CD8-positive, alpha-beta memory T cell (primary cell): ENCODE measurements around the gene UBASH3B. TPM values are rescaled to one million over a fixed set of nuclear protein-coding genes. Genes with fewer than 3 reads are reported as not detected.

ENCODE experiments used
- CTCF ChIA-PET: fragments of 350-600 bp; sonication (Branson Sonifier 250); formaldehyde crosslinking; loops from one replicate; lab custom pipeline; 2021; ENCODE audit warnings: antibody characterized with exemption; lab: Charles Lee
- POLR2A ChIA-PET: fragments of 350-600 bp; sonication (Branson Sonifier 250); formaldehyde crosslinking; loops from one replicate; lab custom pipeline; 2021; ENCODE audit warnings: antibody characterized with exemption; lab: Charles Lee
- DNase-seq, 5 donors: peaks; one replicate each; pipeline versions ENCODE4 v3.0.0 to v3.0.0-alpha.2; 2020 to 2022; ENCODE audit warnings: mixed read lengths in 1 of 5
- H3K27ac ChIP-seq: one replicate; pipeline ENCODE4 v1.7.0; 2013; ENCODE audit warnings: low read depth, mild to moderate bottlenecking, low read length, moderate library complexity
- H3K27me3 ChIP-seq: 2 replicates; pipeline ENCODE4 v1.7.0; 2013; ENCODE audit warnings: low read length, mild to moderate bottlenecking; ENCODE audit not compliant: insufficient read depth, poor library complexity, severe bottlenecking
- H3K36me3 ChIP-seq: 2 replicates; pipeline ENCODE4 v1.7.0; 2013; ENCODE audit warnings: mild to moderate bottlenecking, low read length, moderate library complexity; ENCODE audit not compliant: insufficient read depth
- H3K4me1 ChIP-seq: 2 replicates; pipeline ENCODE4 v1.7.0; 2013; ENCODE audit warnings: mild to moderate bottlenecking, low read length, moderate library complexity; ENCODE audit not compliant: insufficient read depth
- H3K4me3 ChIP-seq: 2 replicates; pipeline ENCODE4 v1.7.0; 2013; ENCODE audit warnings: mild to moderate bottlenecking, low read length
- H3K9me3 ChIP-seq: 2 replicates; pipeline ENCODE4 v1.7.0; 2013; ENCODE audit warnings: mild to moderate bottlenecking, low read length
- H3K27ac Mint-ChIP-seq, 8 donors: one replicate each; pipeline ENCODE4 v1.8.0; 2020 to 2021; ENCODE audit warnings: mixed read lengths in 8 of 8, mild to moderate bottlenecking in 6 of 8, inconsistent platforms in 3 of 8, moderate library complexity in 3 of 8
- H3K27me3 Mint-ChIP-seq, 2 donors: one replicate each; pipeline ENCODE4 v1.8.0; 2020 to 2021; ENCODE audit warnings: mixed read lengths in 2 of 2, mild to moderate bottlenecking in 1 of 2, moderate library complexity in 1 of 2
- H3K36me3 Mint-ChIP-seq, 3 donors: one replicate each; pipeline ENCODE4 v1.8.0; 2020 to 2021; ENCODE audit warnings: mixed read lengths in 3 of 3, inconsistent platforms in 1 of 3, mild to moderate bottlenecking in 1 of 3
- H3K4me1 Mint-ChIP-seq, 3 donors: one replicate each; pipeline ENCODE4 v1.8.0; 2020 to 2021; ENCODE audit warnings: mixed read lengths in 3 of 3, inconsistent platforms in 1 of 3, mild to moderate bottlenecking in 1 of 3
- H3K4me3 Mint-ChIP-seq, 7 donors: one replicate each; pipeline ENCODE4 v1.8.0; 2020 to 2021; ENCODE audit warnings: mixed read lengths in 7 of 7, mild to moderate bottlenecking in 6 of 7, moderate library complexity in 4 of 7, inconsistent platforms in 2 of 7
- H3K9me3 Mint-ChIP-seq, 5 donors: one replicate each; pipeline ENCODE4 v1.8.0; 2020 to 2022; ENCODE audit warnings: mixed read lengths in 5 of 5, mild to moderate bottlenecking in 3 of 5, moderate library complexity in 2 of 5, inconsistent platforms in 1 of 5
- polyA plus RNA-seq: library from polyadenylated mRNA; unstranded; fragments of 300-500 nt; fragmentation: Illumina TruSeq; gene quantifications from one replicate; pipeline ENCODE4 v1.2.3, GENCODE V29; 2021
- total RNA-seq, 2 experiments: library from RNA; stranded (reverse); gene quantifications; one replicate each; pipeline ENCODE4 v1.2.3, GENCODE V29; 2021

The UBASH3B gene
- total and polyA plus RNA-seq, 3 experiments from 2014 or later: 12.0 to 36.4 (median 34.6) TPM

DNA sequence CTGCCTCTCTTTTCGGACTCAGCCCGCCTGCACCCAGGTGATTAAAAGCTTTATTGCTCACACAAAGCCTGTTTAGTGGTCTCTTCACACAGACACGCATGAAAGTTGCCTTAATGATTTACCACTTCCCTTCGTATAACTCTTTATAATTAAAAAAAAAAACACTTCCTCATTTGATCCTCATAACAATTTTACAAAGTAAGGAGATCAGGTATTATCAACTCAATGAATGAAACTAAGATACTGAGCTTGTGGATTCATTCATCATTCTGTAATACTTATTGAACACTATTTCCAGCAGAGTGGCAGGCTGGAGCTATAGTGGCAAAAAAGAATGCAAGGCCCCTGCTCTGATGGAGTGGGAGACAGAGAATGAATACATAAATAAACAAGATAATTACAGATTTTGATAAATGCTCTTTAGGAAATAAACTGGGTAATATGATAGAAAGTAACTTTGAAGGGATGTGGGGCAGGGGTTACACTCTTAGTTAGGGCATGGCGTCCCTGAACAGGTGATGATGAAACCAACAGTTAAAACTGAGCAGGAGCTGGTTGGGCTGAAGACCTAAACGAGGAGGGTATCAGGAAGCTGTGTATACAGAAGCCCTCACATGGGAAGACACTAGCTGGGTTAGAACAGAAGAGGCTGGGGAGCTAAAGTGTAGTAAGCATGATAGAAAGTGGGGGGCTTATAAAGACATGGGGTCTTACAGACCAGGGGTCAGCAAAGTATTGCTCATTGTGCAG lies 177.4 kb downstream of the UBASH3B start:
- Mint-ChIP-seq H3K9me3 (peaks cover 0 to 3% (median 0%) of the 10 kb centered on the region in 5 donors), H3K36me3 (no peaks in the 10 kb centered on the region), H3K4me3 (peak overlapping the region in 4 of 7 donors; percentile 6 to 37 (median 22)), H3K4me1 (peaks cover 45 to 53% (median 47%) of the 10 kb centered on the region in 3 donors), H3K27me3 (no peaks in the 10 kb centered on the region), H3K27ac (peak overlapping the region; percentile 25 to 85 (median 65))
- ChIA-PET CTCF (interaction anchor here (0.8 to 5.2 kb wide), 14 partner anchors 11 to 190 kb away, joined by 3 to 75 read pairs (median 5); no protein-coding TSS in a partner anchor), POLR2A (interaction anchor here (1.2 to 3.5 kb wide), 2 partner anchors 11 to 19 kb away, joined by 4 to 23 read pairs; no protein-coding TSS in a partner anchor)
- no peak for DNase-seq
- no peaks in the 10 kb centered on the region for H3K27me3 ChIP-seq
- H3K4me3 ChIP-seq: no peak overlapping the region
- H3K4me1 ChIP-seq: peaks cover 8% of the 10 kb centered on the region
- no peak overlapping the region for H3K27ac ChIP-seq
- no peaks in the 10 kb centered on the region for H3K9me3 ChIP-seq
- H3K36me3 ChIP-seq: no peaks in the 10 kb centered on the region

DNA sequence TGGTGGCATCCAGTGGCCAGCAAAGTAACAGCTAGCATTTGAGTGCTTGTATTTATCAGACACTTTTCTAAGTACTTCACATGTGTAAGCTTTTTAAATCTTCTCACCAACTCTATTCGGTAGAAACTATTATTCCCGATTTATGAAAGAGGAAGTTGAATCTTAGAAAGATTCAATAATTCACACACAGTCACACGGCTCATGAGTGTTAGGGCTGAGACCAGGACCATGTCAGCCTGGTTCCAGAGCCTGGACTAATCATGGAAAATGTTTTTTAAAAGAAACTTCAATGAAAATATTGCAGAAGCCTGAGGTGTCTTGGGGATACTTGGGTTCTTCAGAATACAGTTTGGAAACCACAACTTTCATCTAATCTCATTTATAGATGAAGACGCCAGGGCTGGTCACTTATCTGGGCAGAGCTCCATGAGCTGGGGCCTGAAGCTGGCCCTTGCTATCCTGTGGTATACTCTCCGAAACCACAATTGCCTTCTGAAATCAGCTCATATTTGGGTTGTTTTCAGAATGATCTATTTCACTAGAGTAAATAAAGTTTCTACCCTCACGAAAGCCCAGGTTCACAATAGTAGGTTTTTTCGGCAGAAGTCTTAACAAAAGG lies 178.4 kb downstream of the UBASH3B start:
- H3K27ac Mint-ChIP-seq: peak overlapping the region in 6 of 8 donors; percentile 38 to 74 (median 62)
- peaks cover 53 to 62% (median 55%) of the 10 kb centered on the region in 3 donors for H3K4me1 Mint-ChIP-seq
- ChIA-PET CTCF (interaction anchor here (1.2 to 5.2 kb wide), 9 partner anchors 11 to 189 kb away, joined by 3 to 75 read pairs (median 6); no protein-coding TSS in a partner anchor), POLR2A (interaction anchor here (0.6 to 3.5 kb wide), 3 partner anchors 10 to 176 kb away, joined by 3 to 23 read pairs (median 4); no protein-coding TSS in a partner anchor)
- Histone ChIP-seq H3K4me3 (no peak overlapping the region), H3K27ac (no peak overlapping the region), H3K36me3 (no peaks in the 10 kb centered on the region), H3K9me3 (no peaks in the 10 kb centered on the region), H3K27me3 (no peaks in the 10 kb centered on the region), H3K4me1 (peaks cover 15% of the 10 kb centered on the region)
- peaks cover 0 to 3% (median 0%) of the 10 kb centered on the region in 3 donors for H3K36me3 Mint-ChIP-seq
- H3K4me3 Mint-ChIP-seq: no peak overlapping the region
- no peaks in the 10 kb centered on the region for H3K27me3 Mint-ChIP-seq
- H3K9me3 Mint-ChIP-seq: peaks cover 0 to 3% (median 0%) of the 10 kb centered on the region in 5 donors
- no peak for DNase-seq

DNA sequence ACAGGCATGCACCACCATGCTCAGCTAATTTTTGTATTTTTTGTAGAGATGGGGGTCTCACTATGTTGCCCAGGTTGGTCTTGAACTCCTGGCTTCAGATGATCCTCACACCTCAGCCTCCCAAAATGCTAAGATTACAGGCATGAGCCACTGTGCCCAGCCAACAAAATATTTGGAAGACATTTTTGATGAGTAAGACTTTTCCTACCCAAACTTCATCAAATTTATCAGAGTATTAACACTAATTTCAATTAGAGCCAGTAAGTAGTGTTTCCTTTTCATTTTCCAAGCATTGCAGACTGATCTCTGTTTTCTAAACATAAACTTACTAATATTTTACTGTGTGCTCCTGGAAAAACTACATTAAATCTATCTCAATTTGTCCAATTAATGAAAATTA lies 181.4 kb downstream of the UBASH3B start:
- POLR2A ChIA-PET: interaction anchor here (0.5 kb wide), 1 partner anchor 205 kb away, joined by 3 read pairs; no protein-coding TSS in a partner anchor
- Mint-ChIP-seq H3K4me3 (peak overlapping the region in 2 of 7 donors; percentile 38 to 48), H3K36me3 (peaks cover 0 to 8% (median 0%) of the 10 kb centered on the region in 3 donors), H3K27ac (peak overlapping the region in 7 of 8 donors; percentile 21 to 87 (median 48)), H3K9me3 (peaks cover 0 to 1% (median 0%) of the 10 kb centered on the region in 5 donors), H3K27me3 (no peaks in the 10 kb centered on the region), H3K4me1 (peaks cover 69 to 77% (median 69%) of the 10 kb centered on the region in 3 donors)
- no peak overlapping the region for H3K4me3 ChIP-seq
- DNase-seq: no peak
- no peaks in the 10 kb centered on the region for H3K9me3 ChIP-seq
- no peaks in the 10 kb centered on the region for H3K36me3 ChIP-seq
- no peak overlapping the region for H3K27ac ChIP-seq
- peaks cover 27% of the 10 kb centered on the region for H3K4me1 ChIP-seq
- H3K27me3 ChIP-seq: no peaks in the 10 kb centered on the region
- CTCF ChIA-PET: interaction anchor here (1.0 to 5.2 kb wide), 5 partner anchors 8 to 40 kb away, joined by 3 to 75 read pairs (median 4); no protein-coding TSS in a partner anchor

DNA sequence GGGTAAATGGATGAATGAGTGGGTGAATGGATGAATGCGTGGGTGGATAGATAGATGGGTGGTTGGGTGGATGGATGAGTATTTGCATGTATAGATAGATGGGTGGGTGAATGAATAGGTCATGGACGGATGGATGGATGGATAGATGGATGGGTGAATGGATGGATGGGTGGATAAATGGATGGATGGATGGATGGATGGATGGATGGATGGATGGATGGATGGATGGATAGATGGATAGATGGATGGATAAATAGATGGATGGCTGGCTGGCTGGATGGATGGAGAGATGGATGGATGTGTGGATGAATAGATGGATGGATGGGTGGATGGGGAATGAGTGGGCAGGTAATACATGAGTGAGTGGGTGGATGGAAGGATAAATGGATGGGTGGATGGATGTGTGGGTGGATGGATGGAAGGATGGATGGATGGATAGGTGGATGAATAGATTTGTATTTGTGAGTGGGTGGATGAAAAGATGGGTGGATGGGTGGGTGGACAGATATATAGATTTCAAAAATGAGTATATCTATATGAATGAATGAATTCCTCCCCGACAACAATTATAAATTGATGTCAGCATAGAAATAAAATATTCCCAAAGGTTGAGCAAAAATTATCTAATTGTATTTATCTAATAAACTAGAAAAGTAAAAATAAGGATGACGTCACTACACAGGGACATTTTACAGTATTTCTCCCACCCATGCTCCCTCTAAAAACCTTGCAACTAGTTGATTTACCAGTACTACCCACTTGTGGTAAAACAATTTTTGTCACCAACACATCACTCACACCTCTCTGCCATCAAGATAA lies 182.2 kb downstream of the UBASH3B start:
- Histone ChIP-seq H3K27me3 (no peaks in the 10 kb centered on the region), H3K9me3 (no peaks in the 10 kb centered on the region), H3K27ac (no peak overlapping the region), H3K4me1 (peaks cover 34% of the 10 kb centered on the region), H3K4me3 (no peak overlapping the region), H3K36me3 (no peaks in the 10 kb centered on the region)
- ChIA-PET CTCF (interaction anchor here (0.9 to 7.9 kb wide), 10 partner anchors 10 to 226 kb away, joined by 3 to 166 read pairs (median 4); partner anchors contain the start of gene UBASH3B), POLR2A (interaction anchor here (1.0 to 4.4 kb wide), 9 partner anchors 9 to 224 kb away, joined by 3 to 99 read pairs (median 4); partner anchors contain the start of gene HSPA8)
- no peak for DNase-seq
- peak overlapping the region; percentile 78 to 93 (median 83) for H3K4me3 Mint-ChIP-seq
- peaks cover 68 to 78% (median 69%) of the 10 kb centered on the region in 3 donors for H3K4me1 Mint-ChIP-seq
- H3K9me3 Mint-ChIP-seq: peaks cover 0 to 1% (median 0%) of the 10 kb centered on the region in 5 donors
- H3K36me3 Mint-ChIP-seq: peaks cover 0 to 12% (median 0%) of the 10 kb centered on the region in 3 donors
- H3K27ac Mint-ChIP-seq: peak overlapping the region; percentile 83 to 95 (median 88)
- no peaks in the 10 kb centered on the region for H3K27me3 Mint-ChIP-seq

DNA sequence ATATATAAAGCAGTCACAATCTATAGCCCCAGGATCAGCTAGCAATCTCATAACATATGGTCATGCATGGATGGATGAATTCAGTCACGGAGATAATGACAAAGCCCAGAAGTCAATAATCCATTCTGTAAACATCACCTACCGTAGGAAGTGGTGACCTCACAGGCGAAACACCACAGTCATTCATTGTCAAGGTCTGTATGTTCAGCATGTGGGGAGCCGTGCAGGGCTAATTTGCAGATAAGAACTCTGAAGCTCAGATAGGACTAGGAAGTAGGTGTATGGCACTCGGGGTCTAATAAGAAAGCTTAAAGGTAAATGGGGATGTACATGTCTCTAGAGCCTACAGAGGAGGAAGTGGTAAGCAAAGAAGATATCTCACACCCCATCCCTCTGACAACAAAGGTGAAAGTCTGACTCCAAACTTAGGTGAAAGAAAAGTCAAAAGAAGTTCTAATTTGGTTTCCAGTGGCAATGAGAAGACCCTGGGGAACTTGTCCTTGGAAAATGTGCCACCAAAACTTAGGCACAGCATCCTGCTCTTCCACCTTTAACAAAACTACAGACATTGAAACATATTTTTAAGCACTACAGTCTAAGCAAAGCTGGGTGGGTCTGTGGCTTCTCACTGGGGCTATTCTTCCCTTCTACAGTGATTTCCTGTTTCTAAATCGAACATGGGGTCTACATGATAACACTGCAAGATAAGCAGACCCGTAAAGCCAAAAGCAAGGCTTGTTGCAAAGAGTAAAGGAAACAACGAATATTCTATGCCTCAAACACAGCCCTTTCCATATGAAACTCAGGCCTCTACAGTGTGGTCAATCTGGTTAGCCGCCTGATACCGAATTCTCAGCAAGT lies 188.0 kb downstream of the UBASH3B start:
- H3K4me3 ChIP-seq: peak overlapping the region; percentile 34
- peak overlapping the region; percentile 74 for H3K27ac ChIP-seq
- peaks cover 76% of the 10 kb centered on the region for H3K4me1 ChIP-seq
- no peaks in the 10 kb centered on the region for H3K27me3 ChIP-seq
- H3K9me3 Mint-ChIP-seq: peaks cover 0 to 1% (median 0%) of the 10 kb centered on the region in 5 donors
- POLR2A ChIA-PET: interaction anchor here (1.1 to 4.5 kb wide), 4 partner anchors 9 to 219 kb away, joined by 4 to 41 read pairs (median 17); partner anchors contain the start of gene HSPA8
- H3K27ac Mint-ChIP-seq: peak overlapping the region; percentile 90 to 96 (median 94)
- DNase-seq: peak; percentile 45 to 88 (median 76)
- peaks cover 81 to 85% (median 85%) of the 10 kb centered on the region in 3 donors for H3K4me1 Mint-ChIP-seq
- CTCF ChIA-PET: interaction anchor here (1.0 to 7.9 kb wide), 8 partner anchors 7 to 64 kb away, joined by 3 to 166 read pairs (median 4); no protein-coding TSS in a partner anchor
- no peaks in the 10 kb centered on the region for H3K9me3 ChIP-seq
- H3K36me3 ChIP-seq: no peaks in the 10 kb centered on the region
- no peaks in the 10 kb centered on the region for H3K27me3 Mint-ChIP-seq
- H3K4me3 Mint-ChIP-seq: peak overlapping the region; percentile 57 to 81 (median 73)
- peaks cover 3 to 13% (median 6%) of the 10 kb centered on the region in 3 donors for H3K36me3 Mint-ChIP-seq

DNA sequence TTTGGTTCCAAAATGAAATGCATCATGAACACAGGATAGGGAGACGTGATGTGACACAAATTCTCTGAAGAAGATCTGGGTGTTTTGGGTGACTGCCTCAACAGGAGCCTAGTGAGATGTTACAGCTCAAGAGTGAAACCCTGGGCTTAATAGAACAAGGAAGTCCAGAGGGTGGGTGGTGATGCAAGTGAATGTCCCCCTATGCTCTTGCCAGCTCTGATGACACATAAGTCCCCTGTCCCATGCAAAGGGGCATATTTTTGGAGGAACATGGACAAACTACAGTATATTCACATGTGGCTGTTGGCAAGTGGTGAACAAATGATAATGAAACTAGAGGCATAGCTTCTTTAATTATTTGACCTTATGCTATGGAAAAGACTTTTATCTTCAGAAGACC lies 191.9 kb downstream of the UBASH3B start:
- H3K27ac ChIP-seq: no peak overlapping the region

More for the DNA sequence above, 191.9 kb downstream of the UBASH3B start:
- Histone ChIP-seq H3K27me3 (no peaks in the 10 kb centered on the region), H3K4me3 (no peak overlapping the region), H3K4me1 (peaks cover 94% of the 10 kb centered on the region), H3K9me3 (no peaks in the 10 kb centered on the region), H3K36me3 (no peaks in the 10 kb centered on the region)
- CTCF ChIA-PET: interaction anchor here (1.4 to 3.6 kb wide), 4 partner anchors 8 to 215 kb away, joined by 3 to 28 read pairs (median 7); partner anchors contain the start of gene CRTAM
- H3K36me3 Mint-ChIP-seq: peaks cover 6 to 24% (median 21%) of the 10 kb centered on the region in 3 donors
- no peaks in the 10 kb centered on the region for H3K27me3 Mint-ChIP-seq
- H3K4me3 Mint-ChIP-seq: peak overlapping the region; percentile 11 to 88 (median 69)
- H3K27ac Mint-ChIP-seq: peak overlapping the region; percentile 86 to 98 (median 92)
- POLR2A ChIA-PET: interaction anchor here (1.1 kb wide), 1 partner anchor 9 kb away, joined by 8 read pairs; the partner anchor contains the start of gene CRTAM
- no peaks in the 10 kb centered on the region for H3K9me3 Mint-ChIP-seq
- no peak for DNase-seq
- peaks cover 94 to 99% (median 98%) of the 10 kb centered on the region in 3 donors for H3K4me1 Mint-ChIP-seq
